Skin epidermis (tissue), 12 donors: ENCODE measurements around the gene MPLKIP.
"Not testable (repeated sequence)": the region's sequence is repeated elsewhere in the genome, so short reads cannot be mapped to it uniquely, and the experiment has no call there.

Experiments used
- H3K27ac ChIP-seq, 21 experiments: fragments of 200-600 bp; sonication (generic) in 11 of 21; one replicate each; pipeline ENCODE4 v1.5.0; 2020; ENCODE audit warnings: mild to moderate bottlenecking in 3 of 21, inconsistent platforms in 2 of 21, moderate library complexity in 2 of 21
- H3K4me3 ChIP-seq, 7 experiments: fragments of 200-600 bp; sonication (generic) in 2 of 7; one replicate each; pipeline ENCODE4 v1.5.0; 2020; ENCODE audit warnings: inconsistent platforms in 2 of 7, mild to moderate bottlenecking in 2 of 7, moderate library complexity in 1 of 7

MPLKIP gene

DNA sequence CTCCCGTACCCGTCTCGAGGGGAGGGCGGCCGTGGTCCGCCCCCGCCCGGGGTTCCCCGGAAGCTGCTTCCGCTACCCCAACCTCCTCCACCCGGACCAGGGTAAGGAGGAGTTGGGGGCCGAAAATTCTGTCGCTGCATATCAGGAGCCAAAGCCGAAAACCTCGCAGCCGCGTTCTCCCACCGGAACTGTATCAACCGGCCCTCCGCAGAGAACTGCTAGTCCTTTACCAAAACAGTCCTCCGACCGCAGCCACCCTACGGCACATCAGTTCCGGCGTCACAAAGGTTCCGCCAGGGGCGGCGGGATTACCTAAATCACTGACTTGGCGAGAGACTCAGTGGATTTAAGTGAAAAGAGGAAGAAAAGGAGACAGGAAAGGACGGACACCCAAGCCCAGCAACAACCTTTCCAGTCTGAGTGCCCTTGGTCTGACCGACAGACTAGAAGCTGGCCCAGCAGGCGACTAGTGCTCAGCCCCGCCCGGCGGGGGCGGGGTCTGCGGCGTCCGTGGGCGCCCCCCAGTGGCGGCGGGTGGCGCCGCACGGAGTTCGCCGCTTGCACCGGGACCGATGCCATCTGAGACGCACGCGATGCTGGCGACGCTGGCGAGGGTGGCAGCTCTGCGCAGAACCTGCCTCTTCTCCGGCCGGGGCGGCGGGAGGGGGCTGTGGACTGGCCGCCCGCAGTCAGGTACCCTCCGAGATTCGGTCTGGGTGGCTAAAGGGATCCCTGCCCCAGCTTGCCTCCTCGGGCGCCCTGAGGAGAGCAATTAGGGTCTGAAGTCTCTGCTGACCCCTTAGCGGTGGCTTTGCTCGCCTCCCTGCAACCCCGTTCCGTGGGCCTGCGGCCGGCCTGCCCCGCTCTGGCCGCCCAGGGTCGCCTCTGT lies at the start of gene MPLKIP, which contains the start of gene SUGCT:
Gene MPLKIP (minus strand): TSS at position 195 of the 889 bp plus-strand sequence. CDS start 55 bp downstream, at position 140.
Gene SUGCT (plus strand): TSS at position 578 of the 889 bp plus-strand sequence.
- Histone ChIP-seq H3K27ac (peak within 1 kb of the TSS; percentile 78 to 97 (median 91)), H3K4me3 (peak within 1 kb of the TSS; percentile 73 to 99 (median 96))

DNA sequence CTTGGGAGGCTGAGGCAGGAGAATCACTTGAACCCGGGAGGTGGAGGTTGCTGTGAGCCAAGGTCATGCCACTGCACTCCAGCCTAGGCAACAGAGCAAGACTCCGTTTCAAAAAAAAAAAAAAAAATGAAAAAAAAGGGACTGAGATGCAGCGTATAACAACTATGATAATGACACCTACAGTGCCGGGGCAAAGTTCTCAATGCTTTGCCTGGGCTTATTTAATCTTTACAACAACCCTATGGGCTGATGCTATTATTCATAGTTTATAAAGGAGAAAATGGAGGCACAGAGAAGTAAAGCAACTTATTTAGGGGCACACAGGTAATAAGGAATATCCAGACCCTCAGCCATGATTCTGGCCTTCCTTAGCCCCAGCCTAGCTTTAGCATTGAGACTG lies 48.0 kb upstream of the MPLKIP start:
- H3K27ac ChIP-seq, result no peak overlapping the region
- H3K4me3 ChIP-seq, result no peak overlapping the region

GRCh38 chr7:40177071-40177470 lies 42.6 kb upstream of the MPLKIP start:
- Histone ChIP-seq H3K4me3 (no peak overlapping the region), H3K27ac (no peak overlapping the region)

DNA sequence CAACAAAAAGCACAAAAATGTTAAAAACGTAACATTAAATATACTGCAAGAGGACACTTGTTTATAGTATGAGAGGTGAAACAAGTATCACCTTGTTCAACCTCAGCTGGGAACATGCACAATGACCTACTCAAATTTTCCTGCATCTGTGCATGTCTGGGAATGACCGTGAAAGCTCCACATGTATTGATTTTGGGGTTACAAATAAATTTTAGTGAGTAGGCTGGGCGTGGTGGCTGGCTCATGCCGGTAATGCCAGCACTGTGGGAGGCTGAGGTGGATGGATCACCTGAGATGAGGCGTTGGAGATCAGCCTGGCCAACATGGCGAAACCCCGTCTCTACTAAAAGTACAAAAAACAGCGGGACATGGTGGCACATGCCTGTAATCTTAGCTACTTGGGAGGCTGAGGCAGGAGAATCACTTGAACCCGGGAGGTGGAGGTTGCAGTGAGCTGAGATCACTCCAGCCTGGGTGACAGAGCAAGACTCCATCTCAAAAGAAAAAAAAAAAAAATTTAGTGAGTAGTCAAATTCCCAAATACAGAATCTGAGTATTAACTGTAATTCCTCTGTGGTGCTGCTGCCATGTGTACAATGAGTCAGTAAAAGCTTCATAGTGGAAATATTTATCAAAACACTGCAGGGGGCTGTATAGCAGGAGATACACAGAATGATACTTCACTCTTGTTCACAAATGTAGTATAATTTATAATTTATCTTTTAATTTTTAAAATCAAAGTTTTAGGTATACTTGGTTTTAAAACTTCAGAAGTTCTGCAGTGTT lies 41.5 kb upstream of the MPLKIP start:
- no peak overlapping the region for H3K4me3 ChIP-seq
- H3K27ac ChIP-seq, result peak overlapping the region in 1 of 21 experiments; percentile 7

- H3K4me3 ChIP-seq, H3K27ac ChIP-seq: not testable (repeated sequence)
Measured at GRCh38 chr7:40175256-40175655, 40.8 kb upstream of the MPLKIP start.

- H3K4me3 ChIP-seq, H3K27ac ChIP-seq: not testable (repeated sequence)
Measured at GRCh38 chr7:40173121-40173520, 38.7 kb upstream of the MPLKIP start.

DNA sequence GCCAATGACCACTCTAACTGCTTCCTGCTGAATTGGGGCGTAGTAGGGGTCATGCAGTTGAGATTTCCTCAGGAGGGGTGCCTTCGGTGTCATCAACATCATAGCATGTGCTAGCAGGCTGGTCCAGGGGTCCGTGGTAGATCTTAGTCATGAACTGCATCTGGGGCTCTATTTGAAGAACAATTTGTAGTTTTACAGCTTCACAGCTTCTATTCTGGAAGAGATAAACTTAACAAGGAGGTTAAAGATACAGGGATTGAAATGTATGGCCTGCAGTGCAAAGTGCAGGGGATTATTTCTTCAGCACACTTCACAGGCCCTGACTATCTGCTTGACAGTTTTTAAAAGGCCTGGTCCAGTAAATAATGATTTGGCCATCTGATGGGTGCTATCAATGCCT lies 33.8 kb upstream of the MPLKIP start:
- not testable (repeated sequence) for H3K4me3 ChIP-seq, H3K27ac ChIP-seq

DNA sequence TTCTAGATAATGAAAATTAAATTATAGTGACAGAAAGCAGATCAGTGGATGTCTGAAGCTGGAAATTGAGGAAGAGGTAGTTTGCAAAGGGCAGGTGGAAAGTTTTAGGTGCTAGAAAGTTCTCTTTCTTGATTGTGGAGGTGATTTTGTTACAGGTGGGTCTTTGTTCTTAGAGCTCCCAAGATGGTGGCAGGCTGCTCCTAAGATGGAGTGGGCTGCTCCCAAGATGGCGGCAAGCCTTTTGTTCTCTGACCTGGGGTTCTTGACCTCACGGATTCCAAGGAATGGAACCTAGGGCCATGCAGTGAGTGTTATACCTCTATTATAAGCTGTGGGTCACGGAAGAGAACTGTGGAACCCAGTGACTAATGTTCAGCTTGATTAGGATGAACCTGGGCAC lies 32.9 kb upstream of the MPLKIP start:
- H3K27ac ChIP-seq, result no peak overlapping the region
- no peak overlapping the region for H3K4me3 ChIP-seq

GRCh38 chr7:40165216-40165615 lies 30.8 kb upstream of the MPLKIP start:
- Histone ChIP-seq H3K27ac (no peak overlapping the region), H3K4me3 (no peak overlapping the region)

DNA sequence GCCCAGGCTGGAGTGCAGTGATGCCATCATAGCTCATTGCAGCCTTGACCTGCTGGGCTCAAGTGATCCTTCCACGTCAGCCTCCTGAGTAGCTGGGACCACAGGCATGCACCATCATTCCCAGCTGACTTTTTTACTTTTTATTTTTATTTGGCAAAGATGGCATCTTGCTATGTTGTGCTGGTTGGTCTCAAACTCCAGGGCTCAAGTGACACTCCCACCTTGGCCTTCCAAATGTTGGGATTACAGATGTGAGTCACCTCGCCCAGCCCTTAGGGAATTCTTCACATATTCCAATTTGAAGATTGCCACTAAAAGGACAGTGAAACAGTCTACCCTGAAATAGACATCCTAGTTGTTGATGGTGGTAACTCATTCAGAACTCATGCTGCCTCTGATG lies 28.1 kb upstream of the MPLKIP start:
- Histone ChIP-seq H3K4me3 (no peak overlapping the region), H3K27ac (no peak overlapping the region)

DNA sequence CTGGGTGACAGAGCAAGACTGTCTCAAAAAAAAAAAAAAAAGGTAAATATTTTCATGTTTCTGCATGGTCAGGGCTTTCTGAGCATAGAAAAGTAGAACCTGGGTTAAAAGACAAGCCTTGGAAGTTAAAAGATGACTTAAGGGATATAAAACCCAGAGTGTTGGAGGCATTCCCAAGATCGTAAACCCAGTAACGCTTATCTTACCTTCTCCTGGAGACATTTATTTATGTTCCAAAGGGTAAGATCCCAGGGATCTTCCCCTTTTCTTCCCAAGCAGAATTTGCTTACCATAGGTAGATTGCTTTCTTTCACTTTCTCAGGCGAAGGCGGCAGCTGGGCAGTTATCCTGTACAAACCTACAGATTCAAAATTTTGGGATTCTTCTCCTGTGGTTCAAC lies 22.6 kb upstream of the MPLKIP start:
- Histone ChIP-seq H3K27ac (no peak overlapping the region), H3K4me3 (no peak overlapping the region)

DNA sequence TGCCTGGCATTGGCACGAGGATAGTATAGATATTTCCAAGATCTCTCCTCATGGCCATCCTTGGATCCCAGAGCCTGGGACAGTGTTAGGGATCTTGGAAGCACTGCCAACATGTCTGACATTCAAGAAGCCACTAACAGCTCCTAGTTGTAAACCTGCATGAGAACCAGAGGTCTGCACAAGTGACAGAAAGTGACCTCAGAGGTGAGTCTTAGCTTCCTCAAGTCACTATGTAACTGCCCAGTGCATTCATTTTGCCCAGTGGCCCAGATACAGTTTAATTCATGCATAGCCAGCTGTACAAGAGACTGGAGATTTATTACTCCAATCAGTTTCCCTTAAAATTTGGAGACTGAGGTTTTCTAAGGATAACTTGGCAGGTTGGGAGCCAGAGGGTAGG lies 17.1 kb upstream of the MPLKIP start:
- no peak overlapping the region for H3K27ac ChIP-seq
- no peak overlapping the region for H3K4me3 ChIP-seq

DNA sequence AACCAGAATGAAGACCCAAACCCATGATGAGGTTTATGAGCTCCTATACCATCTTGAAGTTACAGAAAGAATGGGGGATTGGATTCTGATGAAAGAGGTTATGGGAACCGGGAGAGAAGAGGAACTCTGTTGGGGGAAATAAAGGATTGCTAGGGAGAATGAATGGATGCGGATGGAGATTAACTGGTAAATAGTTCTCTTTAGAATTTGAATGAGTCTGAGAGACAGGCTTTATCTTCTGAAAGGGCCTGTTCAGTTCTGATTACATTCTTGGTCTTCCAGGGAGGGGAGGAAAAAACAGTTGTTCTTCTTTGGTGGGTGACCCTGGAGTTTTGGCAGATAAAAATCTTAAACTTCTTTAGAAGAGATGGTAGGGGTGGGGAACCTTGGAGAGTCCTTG lies 14.2 kb upstream of the MPLKIP start:
- Histone ChIP-seq H3K4me3 (no peak overlapping the region), H3K27ac (no peak overlapping the region)

GRCh38 chr7:40148247-40148580 lies 13.8 kb upstream of the MPLKIP start:
- H3K4me3 ChIP-seq, H3K27ac ChIP-seq: not testable (repeated sequence)

- Histone ChIP-seq H3K27ac (no peak overlapping the region), H3K4me3 (no peak overlapping the region)
Measured at GRCh38 chr7:40147371-40148246, 13.2 kb upstream of the MPLKIP start.

DNA sequence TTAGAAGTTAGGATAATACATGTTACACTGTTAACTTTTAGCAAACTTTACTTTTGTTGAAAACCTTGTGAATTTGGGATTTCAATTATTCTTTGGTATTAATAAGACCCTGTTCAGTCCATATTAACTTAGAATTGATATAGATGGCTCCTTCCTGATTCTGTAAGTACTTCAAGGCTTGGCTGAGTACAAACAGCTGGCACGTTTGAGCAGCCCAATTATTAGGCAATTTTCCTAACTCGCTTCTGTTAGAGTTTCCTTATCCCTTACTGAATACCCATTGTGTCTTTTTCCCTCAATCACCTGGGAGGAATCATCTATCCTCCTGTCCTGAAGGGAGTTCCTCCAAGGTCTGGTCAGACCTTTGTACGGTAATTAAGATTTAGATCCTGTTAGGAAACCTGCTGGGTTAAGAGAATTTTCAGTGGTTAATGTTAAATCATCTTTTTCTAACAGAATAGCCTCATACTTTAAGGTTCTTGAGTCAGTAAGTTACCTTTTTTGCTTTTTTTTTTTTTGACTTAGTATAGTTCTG lies 11.2 kb upstream of the MPLKIP start:
- not testable (repeated sequence) for H3K27ac ChIP-seq, H3K4me3 ChIP-seq

GRCh38 chr7:40141916-40142315 lies 7.5 kb upstream of the MPLKIP start:
- not testable (repeated sequence) for H3K4me3 ChIP-seq, H3K27ac ChIP-seq

GRCh38 chr7:40139891-40140290 lies 5.5 kb upstream of the MPLKIP start:
- H3K27ac ChIP-seq, H3K4me3 ChIP-seq: not testable (repeated sequence)

- H3K27ac ChIP-seq, result no peak overlapping the region
- H3K4me3 ChIP-seq, result no peak overlapping the region
Measured at GRCh38 chr7:40138973-40139372, 4.6 kb upstream of the MPLKIP start.

GRCh38 chr7:40137563-40137962 lies 3.1 kb upstream of the MPLKIP start:
- Histone ChIP-seq H3K4me3 (no peak overlapping the region), H3K27ac (no peak overlapping the region)
